ENCODE data around the gene HPD. TPM values are rescaled to one million over a fixed set of nuclear protein-coding genes. Genes with fewer than 3 reads are reported as not detected.
"Not testable (repeated sequence)": the region's sequence is repeated elsewhere in the genome, so short reads cannot be mapped to it uniquely, and the experiment has no call there.

HPD gene
- total RNA-seq, 1 donor from 2014 or later = 0.79 TPM

- DNase-seq (ENCODE audit: low read depth) (no peak), FAIRE-seq (no peak)
- H3K36me3 ChIP-seq (ENCODE audit: control insufficient read depth, insufficient read depth, low read length) = peaks cover 9% of the 10 kb centered on the region
- peak overlapping the region; percentile 50 for H3K4me3 ChIP-seq (ENCODE audit: low read depth, low read length)
- H3K27me3 ChIP-seq (ENCODE audit: control insufficient read depth, insufficient read depth, low read length) = no peaks in the 10 kb centered on the region
- peak; percentile 8 for TF ChIP-seq CTCF (IDR thresholded peaks at IDR 0.05; ENCODE audit: insufficient read depth, low read length, severe bottlenecking)
Observed at GRCh38 chr12:121792607-121793439, 65.8 kb downstream of the HPD start.

- no peak for TF ChIP-seq CTCF (IDR thresholded peaks at IDR 0.05; ENCODE audit: insufficient read depth, low read length, severe bottlenecking)
- FAIRE-seq (no peak), DNase-seq (ENCODE audit: low read depth) (no peak)
- Histone ChIP-seq H3K27me3 (ENCODE audit: control insufficient read depth, insufficient read depth, low read length) (no peaks in the 10 kb centered on the region), H3K4me3 (ENCODE audit: low read depth, low read length) (no peak overlapping the region), H3K36me3 (ENCODE audit: control insufficient read depth, insufficient read depth, low read length) (peaks cover 8% of the 10 kb centered on the region)
Observed at GRCh38 chr12:121791671-121792551, 66.7 kb downstream of the HPD start.

- not testable (repeated sequence) for DNase-seq (ENCODE audit: low read depth); H3K27me3 ChIP-seq (ENCODE audit: control insufficient read depth, insufficient read depth, low read length); H3K4me3 ChIP-seq (ENCODE audit: low read depth, low read length); FAIRE-seq; H3K36me3 ChIP-seq (ENCODE audit: control insufficient read depth, insufficient read depth, low read length)
Observed at GRCh38 chr12:121790785-121791184, 67.9 kb downstream of the HPD start.

GRCh38 chr12:121789800-121790728 lies 68.6 kb downstream of the HPD start:
- TF ChIP-seq CTCF (IDR thresholded peaks at IDR 0.05; ENCODE audit: insufficient read depth, low read length, severe bottlenecking) = no peak
- Histone ChIP-seq H3K36me3 (ENCODE audit: control insufficient read depth, insufficient read depth, low read length) (peaks cover 2% of the 10 kb centered on the region), H3K27me3 (ENCODE audit: control insufficient read depth, insufficient read depth, low read length) (no peaks in the 10 kb centered on the region), H3K4me3 (ENCODE audit: low read depth, low read length) (no peak overlapping the region)
- DNase-seq (ENCODE audit: low read depth) = no peak
- FAIRE-seq = no peak

Other genes with a start within 250 kb of the HPD start
- gene ORAI1, start 232.3 kb downstream of the HPD start, total RNA-seq = 8.7 and 11.1 TPM in 2 replicates
- gene MORN3, start 189.2 kb downstream of the HPD start, total RNA-seq = 0.79 and 1.7 TPM in 2 replicates
- gene TMEM120B, start 146.1 kb downstream of the HPD start, total RNA-seq = 4.7 and 9.7 TPM in 2 replicates
- 15.5 and 27.7 TPM in 2 replicates for gene RHOF, start 65.2 kb downstream of the HPD start, total RNA-seq
- gene SETD1B, start 54.9 kb downstream of the HPD start, total RNA-seq = 1.8 and 2.2 TPM in 2 replicates
- gene PSMD9, start 29.9 kb upstream of the HPD start, total RNA-seq = 85.3 and 126 TPM in 2 replicates
- 13.7 and 13.8 TPM in 2 replicates for gene CFAP251, start 59.7 kb upstream of the HPD start, total RNA-seq
- 16.3 and 17.1 TPM in 2 replicates for gene BCL7A, start 163.0 kb upstream of the HPD start, total RNA-seq
- 8.7 and 9.2 TPM in 2 replicates for gene MLXIP, start 219.9 kb upstream of the HPD start, total RNA-seq